KMS-11 (cell line): ENCODE data around the gene SMTNL2.
"Not testable (repeated sequence)": the region's sequence is repeated elsewhere in the genome, so short reads cannot be mapped to it uniquely, and the experiment has no call there.

Experiments
- H2AFZ ChIP-seq: fragments of 200-600 bp; sonication (generic); 2 replicates; pipeline ENCODE4 v1.6.1; 2016; ENCODE audit warnings: antibody characterized with exemption, mixed run types, low read depth
- H3K27ac ChIP-seq: fragments of 200-600 bp; sonication (generic); 2 replicates; pipeline ENCODE4 v1.6.1; 2016; ENCODE audit warnings: mild to moderate bottlenecking, mixed run types
- H3K27me3 ChIP-seq: fragments of 200-600 bp; sonication (generic); 2 replicates; pipeline ENCODE4 v1.6.1; 2017; ENCODE audit warnings: mild to moderate bottlenecking, low read depth, mixed run types, moderate library complexity; ENCODE audit not compliant: insufficient read depth
- H3K36me3 ChIP-seq: fragments of 200-600 bp; sonication (generic); 2 replicates; pipeline ENCODE4 v1.6.1; 2017; ENCODE audit warnings: mild to moderate bottlenecking, mixed run types; ENCODE audit not compliant: insufficient read depth
- H3K4me1 ChIP-seq: fragments of 200-600 bp; sonication (generic); 2 replicates; pipeline ENCODE4 v1.6.1; 2016; ENCODE audit warnings: mild to moderate bottlenecking, low read depth, mixed run types; ENCODE audit not compliant: poor library complexity, severe bottlenecking
- H3K4me2 ChIP-seq: fragments of 200-600 bp; sonication (generic); 2 replicates; pipeline ENCODE4 v1.7.0; 2016; ENCODE audit warnings: mild to moderate bottlenecking, mixed run types
- H3K4me3 ChIP-seq: fragments of 200-600 bp; sonication (generic); IDR thresholded peaks from 2 replicates; pipeline ENCODE4 v1.6.1; 2017; ENCODE audit warnings: low read depth, low read length, mixed read lengths; ENCODE audit not compliant: insufficient read depth
- H3K79me2 ChIP-seq: fragments of 200-600 bp; sonication (generic); 2 replicates; pipeline ENCODE4 v1.6.1; 2016; ENCODE audit warnings: low read depth, mixed run types; ENCODE audit not compliant: insufficient read depth
- H3K9ac ChIP-seq: fragments of 200-600 bp; sonication (generic); 2 replicates; pipeline ENCODE4 v1.6.1; 2016; ENCODE audit warnings: mild to moderate bottlenecking, mixed run types
- H4K20me1 ChIP-seq: fragments of 200-600 bp; sonication (generic); 2 replicates; pipeline ENCODE4 v1.6.1; 2016; ENCODE audit warnings: mild to moderate bottlenecking, mixed run types; ENCODE audit not compliant: insufficient read depth
- CTCF ChIP-seq: fragments of 200-600 bp; sonication (generic); conservative IDR thresholded peaks from 2 replicates; pipeline ENCODE4 v1.6.1; 2017; ENCODE audit warnings: low read depth, mild to moderate bottlenecking, antibody characterized with exemption, low read length, moderate library complexity, mixed read lengths

SMTNL2 gene

DNA sequence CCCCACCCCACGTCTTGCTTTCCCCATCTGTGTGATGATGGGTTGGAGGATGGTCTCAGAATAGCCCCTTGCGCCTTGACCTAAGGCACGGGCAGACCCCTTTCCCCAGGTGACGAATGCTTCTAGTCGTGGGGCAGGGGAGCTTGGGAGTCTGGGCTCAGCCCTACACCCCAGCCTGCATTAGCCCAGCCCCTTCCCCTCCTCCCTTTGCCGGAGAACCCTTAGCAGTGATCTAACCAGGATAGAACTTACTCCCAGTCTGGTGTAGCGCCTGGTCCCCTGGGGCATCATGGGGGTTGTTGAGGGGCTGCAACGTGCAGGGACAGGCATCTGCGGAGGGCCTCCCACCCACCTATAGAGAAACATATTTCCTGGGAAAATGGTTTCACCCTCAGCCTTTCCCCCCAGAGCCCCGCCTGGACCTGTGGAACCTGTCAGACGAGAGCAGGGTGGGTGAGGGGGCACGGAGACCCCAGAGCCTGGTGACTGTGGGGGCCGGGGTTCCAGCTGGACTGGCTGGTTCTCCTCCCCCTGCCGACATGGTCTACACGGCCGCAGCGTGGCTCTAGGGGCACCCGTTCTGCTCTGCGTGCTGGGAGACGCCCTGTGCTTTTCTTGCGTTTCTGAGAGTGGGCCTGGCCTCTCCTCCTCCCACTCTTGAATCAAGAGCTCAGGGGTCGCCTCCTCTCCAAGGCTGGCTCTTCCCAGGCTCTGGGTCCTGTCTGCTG lies 4.7 kb downstream of the SMTNL2 start:
- Histone ChIP-seq H3K4me2 (no peak overlapping the region), H3K79me2 (no peaks in the 10 kb centered on the region), H3K4me3 (no peak overlapping the region), H3K36me3 (no peaks in the 10 kb centered on the region), H3K4me1 (no peaks in the 10 kb centered on the region), H4K20me1 (no peaks in the 10 kb centered on the region), H3K9ac (no peak overlapping the region), H2AFZ (no peak overlapping the region), H3K27ac (no peak overlapping the region), H3K27me3 (peaks cover 41% of the 10 kb centered on the region)
- no peak for TF ChIP-seq CTCF

GRCh38 chr17:4590042-4590441 lies 5.7 kb downstream of the SMTNL2 start:
- not testable (repeated sequence) for H3K27ac ChIP-seq

GRCh38 chr17:4590981-4591453 lies 6.7 kb downstream of the SMTNL2 start:
- Histone ChIP-seq H3K4me2 (no peak overlapping the region), H3K36me3 (no peaks in the 10 kb centered on the region), H3K79me2 (no peaks in the 10 kb centered on the region), H3K4me3 (no peak overlapping the region), H3K27ac (no peak overlapping the region), H3K4me1 (no peaks in the 10 kb centered on the region), H3K27me3 (peaks cover 44% of the 10 kb centered on the region), H4K20me1 (no peaks in the 10 kb centered on the region), H2AFZ (no peak overlapping the region), H3K9ac (no peak overlapping the region)
- no peak for TF ChIP-seq CTCF

More at GRCh38 chr17:4590042-4590441, 5.7 kb downstream of the SMTNL2 start:
- H3K4me3 ChIP-seq, H3K4me1 ChIP-seq, H3K9ac ChIP-seq, H3K79me2 ChIP-seq, H4K20me1 ChIP-seq, H3K4me2 ChIP-seq, H3K36me3 ChIP-seq, H2AFZ ChIP-seq: not testable (repeated sequence)
- peaks cover 44% of the 10 kb centered on the region for H3K27me3 ChIP-seq

GRCh38 chr17:4591529-4591928 lies 7.2 kb downstream of the SMTNL2 start:
- H3K79me2 ChIP-seq, result no peaks in the 10 kb centered on the region
- H3K36me3 ChIP-seq, result no peaks in the 10 kb centered on the region
- H3K9ac ChIP-seq, result no peak overlapping the region
- no peak overlapping the region for H3K4me2 ChIP-seq
- no peak overlapping the region for H3K4me3 ChIP-seq
- no peaks in the 10 kb centered on the region for H4K20me1 ChIP-seq
- H3K27ac ChIP-seq, result no peak overlapping the region
- peaks cover 41% of the 10 kb centered on the region for H3K27me3 ChIP-seq
- no peak overlapping the region for H2AFZ ChIP-seq
- no peak for TF ChIP-seq CTCF
- H3K4me1 ChIP-seq, result no peaks in the 10 kb centered on the region
